GM12801 (cell line): ENCODE measurements around the gene YBEY.

Experiments
- TF ChIP-seq, protein P1 (sequence below): IDR thresholded peaks from one replicate; pipeline ENCODE4 v1.5.1; 2011; ENCODE audit warnings: control low read depth; ENCODE audit not compliant: insufficient read length; ENCODE audit errors: extremely low read depth

The YBEY gene

DNA sequence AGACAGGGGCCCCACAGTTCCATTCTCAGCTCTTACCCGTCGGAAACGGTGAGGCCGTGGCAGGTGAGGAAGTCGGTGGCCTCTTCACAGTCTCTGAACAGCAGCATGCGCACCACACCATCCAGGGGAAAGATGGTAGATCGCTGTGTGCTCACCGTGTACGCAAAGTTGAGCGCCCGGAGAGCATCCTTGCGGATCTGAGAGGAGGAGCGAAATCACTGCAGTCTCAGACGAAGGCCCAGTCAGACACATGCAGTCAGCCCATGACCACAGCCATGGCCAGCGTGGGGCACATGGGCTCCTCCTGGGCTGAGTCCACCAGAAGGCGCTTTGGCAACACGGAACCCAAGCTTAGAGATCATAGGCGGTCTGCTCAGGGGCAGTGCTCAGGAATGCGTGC lies 19.2 kb upstream of the YBEY start:
- TF ChIP-seq, protein P1, sequence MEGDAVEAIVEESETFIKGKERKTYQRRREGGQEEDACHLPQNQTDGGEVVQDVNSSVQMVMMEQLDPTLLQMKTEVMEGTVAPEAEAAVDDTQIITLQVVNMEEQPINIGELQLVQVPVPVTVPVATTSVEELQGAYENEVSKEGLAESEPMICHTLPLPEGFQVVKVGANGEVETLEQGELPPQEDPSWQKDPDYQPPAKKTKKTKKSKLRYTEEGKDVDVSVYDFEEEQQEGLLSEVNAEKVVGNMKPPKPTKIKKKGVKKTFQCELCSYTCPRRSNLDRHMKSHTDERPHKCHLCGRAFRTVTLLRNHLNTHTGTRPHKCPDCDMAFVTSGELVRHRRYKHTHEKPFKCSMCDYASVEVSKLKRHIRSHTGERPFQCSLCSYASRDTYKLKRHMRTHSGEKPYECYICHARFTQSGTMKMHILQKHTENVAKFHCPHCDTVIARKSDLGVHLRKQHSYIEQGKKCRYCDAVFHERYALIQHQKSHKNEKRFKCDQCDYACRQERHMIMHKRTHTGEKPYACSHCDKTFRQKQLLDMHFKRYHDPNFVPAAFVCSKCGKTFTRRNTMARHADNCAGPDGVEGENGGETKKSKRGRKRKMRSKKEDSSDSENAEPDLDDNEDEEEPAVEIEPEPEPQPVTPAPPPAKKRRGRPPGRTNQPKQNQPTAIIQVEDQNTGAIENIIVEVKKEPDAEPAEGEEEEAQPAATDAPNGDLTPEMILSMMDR: no peak

DNA sequence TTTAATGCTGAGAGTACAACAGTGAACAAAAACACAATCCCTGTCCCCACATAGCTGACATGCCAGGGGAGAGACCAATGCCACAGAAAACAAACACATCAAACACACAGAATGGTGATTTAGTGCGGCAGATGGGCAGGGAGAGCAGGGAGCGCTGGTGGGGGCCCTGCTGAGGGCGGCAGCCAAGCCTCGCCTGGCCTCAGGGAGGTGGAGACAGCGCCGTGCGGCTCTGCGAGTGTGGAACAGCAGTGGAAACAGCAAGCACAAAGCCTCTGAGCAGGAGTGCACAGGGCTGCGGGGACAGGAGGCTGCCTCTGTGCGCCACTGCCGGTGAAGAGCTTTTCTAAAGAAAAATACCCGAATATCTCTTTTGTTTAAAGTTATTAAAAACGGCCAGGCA lies 17.8 kb upstream of the YBEY start:
- TF ChIP-seq, protein P1: no peak

DNA sequence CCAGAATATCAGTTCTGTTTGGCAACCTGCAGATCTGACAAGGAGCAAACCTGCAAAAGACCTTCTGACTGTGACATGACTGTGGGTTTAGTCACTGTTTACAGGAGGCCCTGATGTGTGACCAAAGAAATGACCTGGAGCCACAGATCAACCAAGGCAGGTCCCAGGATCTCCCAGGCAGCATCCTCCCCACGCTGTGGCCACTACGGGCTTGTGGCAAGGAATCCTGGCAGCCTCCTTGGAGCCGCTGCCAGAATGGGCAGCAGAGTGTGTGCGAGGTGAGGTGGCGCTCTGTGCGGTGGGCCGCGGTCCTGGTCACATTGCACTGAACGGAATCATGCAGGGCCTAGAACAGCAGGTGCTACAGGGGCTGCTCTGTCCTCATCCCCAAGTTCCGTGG lies 16.7 kb upstream of the YBEY start:
- TF ChIP-seq, protein P1: no peak

DNA sequence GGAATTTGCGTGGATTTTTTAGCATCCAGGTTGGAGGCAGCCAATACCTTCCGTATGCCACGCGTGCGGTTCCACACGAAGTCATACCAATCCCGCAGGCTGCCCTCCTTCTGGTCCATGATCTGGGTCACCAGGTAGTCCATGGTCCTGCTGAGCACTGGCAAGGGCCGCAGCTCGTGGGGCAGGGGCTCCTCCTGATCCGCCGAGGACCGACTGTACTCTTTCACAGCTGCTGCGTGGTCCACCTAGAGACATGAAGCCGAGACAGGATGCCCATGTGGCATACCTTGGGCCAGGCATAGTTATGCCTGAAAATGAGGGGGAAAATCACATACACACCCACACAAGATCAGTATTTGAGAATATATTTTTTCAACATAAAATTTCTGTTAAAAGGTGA lies 12.8 kb upstream of the YBEY start:
- TF ChIP-seq, protein P1: no peak

DNA sequence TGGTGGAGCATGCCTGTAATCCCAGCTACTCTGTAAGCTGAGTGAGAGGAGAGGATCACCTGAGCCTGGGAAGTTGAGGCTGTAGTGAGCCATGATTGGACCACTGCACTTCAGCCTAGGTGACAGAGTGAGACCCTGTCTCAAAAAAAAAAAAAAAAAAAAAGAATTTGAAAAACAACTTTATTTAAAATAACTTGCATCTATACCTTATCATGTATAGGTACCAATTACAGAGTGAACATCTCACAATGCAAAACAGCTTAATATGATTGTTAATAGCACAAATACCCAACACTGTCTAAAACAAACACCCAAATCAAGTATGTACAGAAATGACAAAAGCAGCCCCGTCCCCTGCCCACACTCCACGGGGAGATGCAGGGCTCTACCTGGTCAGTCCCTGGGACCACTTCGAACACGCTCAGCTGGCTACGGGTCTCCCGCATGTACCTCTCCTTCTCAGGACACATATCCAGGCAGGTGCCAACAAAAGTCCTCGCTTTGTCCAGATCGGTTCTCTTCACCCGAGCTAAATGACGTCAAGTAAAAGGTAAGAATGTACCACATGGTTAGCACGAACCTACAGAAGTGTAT lies 11.2 kb upstream of the YBEY start:
- TF ChIP-seq, protein P1: no peak

DNA sequence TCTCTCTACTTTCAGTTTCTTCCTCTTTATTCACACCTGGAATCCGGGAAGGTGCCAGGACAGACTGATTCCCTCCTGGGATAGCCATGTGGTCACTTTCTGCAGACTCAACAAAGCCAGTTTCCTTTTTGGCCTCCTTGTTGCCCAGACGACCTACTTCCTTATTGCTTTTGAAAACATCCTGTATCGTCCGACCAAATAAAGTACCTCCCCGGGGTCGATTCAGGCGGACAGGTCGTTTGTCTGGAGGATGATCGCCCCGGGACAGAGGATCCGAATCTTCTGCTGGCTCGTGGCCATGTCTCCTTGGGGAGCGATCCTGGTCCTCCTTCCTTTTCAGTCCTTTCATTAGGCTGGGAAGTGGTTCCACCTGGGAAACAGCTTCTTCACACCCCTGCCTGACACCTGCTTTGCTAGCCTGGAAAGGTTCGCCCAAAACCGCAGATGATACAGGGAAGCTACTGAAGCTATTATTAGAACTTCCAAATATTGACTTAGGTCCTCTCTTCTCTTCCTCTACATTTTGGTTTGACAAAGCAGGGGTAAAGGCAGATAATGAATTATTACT lies 2.0 kb upstream of the YBEY start:
- TF ChIP-seq, protein P1: no peak

DNA sequence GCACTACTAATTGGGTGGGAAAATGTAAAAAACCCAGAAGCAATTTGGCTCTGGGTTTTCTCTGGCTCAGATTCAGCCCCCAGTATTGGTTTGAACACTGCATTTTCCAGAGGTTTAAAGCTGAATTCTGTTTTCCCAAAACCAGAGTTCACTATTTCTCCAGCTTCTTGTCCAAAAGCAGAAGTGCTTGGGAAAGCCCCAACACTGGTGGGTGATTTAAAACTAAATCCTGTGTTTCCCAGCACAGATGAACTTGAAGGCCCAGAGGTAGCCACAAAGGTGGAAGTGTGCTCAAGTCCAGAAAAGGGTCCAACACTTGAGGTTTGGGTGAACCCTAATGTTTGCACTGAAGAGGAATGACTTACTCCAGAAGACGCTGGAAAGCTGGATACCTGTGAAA lies 1.4 kb upstream of the YBEY start:
- TF ChIP-seq, protein P1: no peak

DNA sequence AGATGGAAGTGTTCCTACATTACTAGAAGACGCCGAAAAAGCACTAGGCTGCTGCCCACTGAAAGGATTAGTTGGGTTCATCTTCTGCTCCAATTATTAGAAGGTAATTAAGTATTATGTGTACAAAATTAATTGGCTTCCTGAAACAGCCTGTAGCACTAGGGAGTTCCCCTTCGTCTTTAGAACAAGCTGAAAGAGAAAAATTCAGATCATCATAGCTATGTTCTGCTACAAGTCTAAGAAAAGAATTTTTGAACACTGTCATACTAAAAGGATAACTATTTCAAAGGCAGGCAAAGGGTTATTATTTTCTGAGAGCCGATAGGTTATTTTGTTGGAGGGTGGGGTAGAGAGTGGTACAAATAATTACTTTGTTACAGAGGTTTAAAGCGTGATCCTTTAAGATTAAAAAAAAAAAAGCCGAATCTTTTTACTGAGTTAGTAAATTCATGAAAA lies 908 bp upstream of the YBEY start, which contains the start of gene MCM3AP:
Gene MCM3AP, minus strand, starts transcription at position 406 of the 456 bp plus-strand sequence. Its CDS starts 325 bp downstream, at position 81.
- TF ChIP-seq, protein P1: no peak
